Peyer's patch (tissue), 4 donors: ENCODE data around the gene JCHAIN.
"Not testable (repeated sequence)": the region's sequence is repeated elsewhere in the genome, so short reads cannot be mapped to it uniquely, and the experiment has no call there.

Experiments used
- POLR2A ChIP-seq, 2 donors: fragments of 450-650 bp; IDR thresholded peaks; one replicate each; pipeline ENCODE4 v1.5.1; 2017; ENCODE audit warnings: antibody characterized with exemption in 2 of 2, mild to moderate bottlenecking in 2 of 2, moderate library complexity in 2 of 2
- TF ChIP-seq, protein P1 (sequence below), 6 experiments: fragments of 450-650 bp in 4 of 6; fragments of 200-600 bp in 2 of 6; sonication (generic) in 1 of 6; IDR thresholded peaks; one replicate each; pipeline ENCODE4 v1.5.1; 2017 to 2019; ENCODE audit warnings: antibody characterized with exemption in 6 of 6, mild to moderate bottlenecking in 3 of 6, moderate library complexity in 1 of 6

DNA sequence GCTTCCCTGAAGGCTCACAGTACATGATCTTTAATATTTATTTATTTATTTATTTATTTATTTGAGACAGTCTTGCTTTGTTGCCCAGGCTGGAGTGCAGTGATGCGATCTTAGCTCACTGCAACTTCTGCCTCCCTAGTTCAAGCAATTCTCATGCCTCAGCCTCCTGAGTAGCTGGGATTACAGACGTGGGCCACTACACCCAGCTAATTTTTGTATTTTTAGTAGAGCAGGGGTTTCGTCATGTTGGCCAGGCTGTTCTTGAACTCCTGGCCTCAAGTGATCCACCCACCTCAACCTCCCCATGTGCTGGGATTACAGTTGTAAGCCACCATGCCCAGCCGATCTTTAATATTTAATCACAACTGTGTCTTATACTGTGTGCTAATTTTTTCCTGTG, 15.6 kb downstream of the JCHAIN start:
- TF ChIP-seq, protein P1, sequence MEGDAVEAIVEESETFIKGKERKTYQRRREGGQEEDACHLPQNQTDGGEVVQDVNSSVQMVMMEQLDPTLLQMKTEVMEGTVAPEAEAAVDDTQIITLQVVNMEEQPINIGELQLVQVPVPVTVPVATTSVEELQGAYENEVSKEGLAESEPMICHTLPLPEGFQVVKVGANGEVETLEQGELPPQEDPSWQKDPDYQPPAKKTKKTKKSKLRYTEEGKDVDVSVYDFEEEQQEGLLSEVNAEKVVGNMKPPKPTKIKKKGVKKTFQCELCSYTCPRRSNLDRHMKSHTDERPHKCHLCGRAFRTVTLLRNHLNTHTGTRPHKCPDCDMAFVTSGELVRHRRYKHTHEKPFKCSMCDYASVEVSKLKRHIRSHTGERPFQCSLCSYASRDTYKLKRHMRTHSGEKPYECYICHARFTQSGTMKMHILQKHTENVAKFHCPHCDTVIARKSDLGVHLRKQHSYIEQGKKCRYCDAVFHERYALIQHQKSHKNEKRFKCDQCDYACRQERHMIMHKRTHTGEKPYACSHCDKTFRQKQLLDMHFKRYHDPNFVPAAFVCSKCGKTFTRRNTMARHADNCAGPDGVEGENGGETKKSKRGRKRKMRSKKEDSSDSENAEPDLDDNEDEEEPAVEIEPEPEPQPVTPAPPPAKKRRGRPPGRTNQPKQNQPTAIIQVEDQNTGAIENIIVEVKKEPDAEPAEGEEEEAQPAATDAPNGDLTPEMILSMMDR (IDR thresholded peaks at IDR 0.05) = not testable (repeated sequence)
- TF ChIP-seq POLR2A (IDR thresholded peaks at IDR 0.05) = not testable (repeated sequence)
